Gastrocnemius medialis (tissue), 4 donors: Measurements from ENCODE around the gene KLHL9.

Source experiments
- CTCF ChIP-seq, 5 experiments: fragments of 450-650 bp in 3 of 5; fragments of 200-600 bp in 2 of 5; sonication (generic) in 2 of 5; IDR thresholded peaks in 4 of 5; conservative IDR thresholded peaks in 1 of 5; 1 replicate in 4 of 5; 2 replicates in 1 of 5; pipeline ENCODE4 v1.5.1; 2016 to 2019; ENCODE audit warnings: antibody characterized with exemption in 5 of 5, mild to moderate bottlenecking in 3 of 5, moderate library complexity in 3 of 5
- POLR2A ChIP-seq, 2 donors: fragments of 450-650 bp; IDR thresholded peaks; one replicate each; pipeline ENCODE4 v1.6.1; 2017; ENCODE audit warnings: antibody characterized with exemption in 2 of 2, mild to moderate bottlenecking in 2 of 2, moderate library complexity in 2 of 2

- no peak for TF ChIP-seq POLR2A (IDR thresholded peaks at IDR 0.05)
- no peak for TF ChIP-seq CTCF (IDR thresholded peaks at IDR 0.05 in 4 of 5, conservative IDR thresholded peaks at IDR 0.05 in 1 of 5)
Observed at GRCh38 chr9:21324047-21324446, 11.2 kb downstream of the KLHL9 start.
